C4-2B (cell line): ENCODE measurements around the gene SH2D3C.

Experiments used
- ZFX ChIP-seq: fragments of 450-650 bp; IDR thresholded peaks from 2 replicates; pipeline ENCODE4 v1.6.1; 2017
- TF ChIP-seq, protein P1 (sequence below): fragments of 450-650 bp; conservative IDR thresholded peaks from 2 replicates; pipeline ENCODE4 v1.5.1; 2017; ENCODE audit warnings: mild to moderate bottlenecking

DNA sequence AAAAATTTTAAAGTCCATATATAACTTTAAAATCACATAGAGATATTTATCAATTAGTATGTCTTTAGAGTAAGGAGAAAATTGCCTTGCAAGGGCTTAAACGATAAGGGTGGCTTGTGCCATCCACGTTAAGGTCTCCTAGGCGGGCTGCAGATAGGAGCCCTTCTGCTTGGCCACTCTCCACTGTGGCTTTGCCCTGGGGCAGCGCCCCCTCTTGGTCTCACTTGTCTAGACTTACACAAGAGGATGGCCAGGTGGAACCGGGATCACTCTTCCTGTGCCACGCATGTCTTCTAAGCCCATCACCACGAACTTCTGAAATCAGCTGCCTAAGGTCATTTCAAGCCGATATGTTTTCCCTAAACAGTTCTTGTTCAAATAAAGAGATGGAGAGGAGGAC is 27.2 kb upstream of the SH2D3C start:
- TF ChIP-seq, protein P1, sequence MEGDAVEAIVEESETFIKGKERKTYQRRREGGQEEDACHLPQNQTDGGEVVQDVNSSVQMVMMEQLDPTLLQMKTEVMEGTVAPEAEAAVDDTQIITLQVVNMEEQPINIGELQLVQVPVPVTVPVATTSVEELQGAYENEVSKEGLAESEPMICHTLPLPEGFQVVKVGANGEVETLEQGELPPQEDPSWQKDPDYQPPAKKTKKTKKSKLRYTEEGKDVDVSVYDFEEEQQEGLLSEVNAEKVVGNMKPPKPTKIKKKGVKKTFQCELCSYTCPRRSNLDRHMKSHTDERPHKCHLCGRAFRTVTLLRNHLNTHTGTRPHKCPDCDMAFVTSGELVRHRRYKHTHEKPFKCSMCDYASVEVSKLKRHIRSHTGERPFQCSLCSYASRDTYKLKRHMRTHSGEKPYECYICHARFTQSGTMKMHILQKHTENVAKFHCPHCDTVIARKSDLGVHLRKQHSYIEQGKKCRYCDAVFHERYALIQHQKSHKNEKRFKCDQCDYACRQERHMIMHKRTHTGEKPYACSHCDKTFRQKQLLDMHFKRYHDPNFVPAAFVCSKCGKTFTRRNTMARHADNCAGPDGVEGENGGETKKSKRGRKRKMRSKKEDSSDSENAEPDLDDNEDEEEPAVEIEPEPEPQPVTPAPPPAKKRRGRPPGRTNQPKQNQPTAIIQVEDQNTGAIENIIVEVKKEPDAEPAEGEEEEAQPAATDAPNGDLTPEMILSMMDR, result no peak
- TF ChIP-seq ZFX, result no peak
